Transverse colon (tissue), 4 donors: ENCODE data around the gene TNS1.

Experiments
- CTCF ChIP-seq, 5 experiments: fragments of 200-600 bp in 3 of 5; fragments of 450-650 bp in 2 of 5; sonication (generic) in 3 of 5; IDR thresholded peaks; 1 replicate in 2 of 5; 2 replicates in 3 of 5; pipeline ENCODE4 v1.5.1; 2016 to 2017; ENCODE audit warnings: antibody characterized with exemption in 5 of 5, inconsistent platforms in 3 of 5, mild to moderate bottlenecking in 2 of 5, moderate library complexity in 1 of 5
- EP300 ChIP-seq: sonication (generic); formaldehyde crosslinking; IDR thresholded peaks from one replicate; pipeline ENCODE4 v1.6.1; 2017; ENCODE audit warnings: antibody characterized with exemption, low read depth
- POLR2A ChIP-seq: fragments of 450-650 bp; IDR thresholded peaks from one replicate; pipeline ENCODE4 v1.6.1; 2016; ENCODE audit warnings: antibody characterized with exemption, mild to moderate bottlenecking, moderate library complexity
- POLR2AphosphoS5 ChIP-seq, 3 donors: sonication (generic); formaldehyde crosslinking; IDR thresholded peaks; one replicate each; pipeline ENCODE4 v1.6.1; 2016; ENCODE audit warnings: antibody characterized with exemption in 3 of 3

GRCh38 chr2:218019411-218020060 is 16.7 kb upstream of the TNS1 start:
- TF ChIP-seq CTCF (IDR thresholded peaks at IDR 0.05) (no peak), POLR2A (no peak), EP300 (no peak), POLR2AphosphoS5 (IDR thresholded peaks at IDR 0.05) (no peak)
